ENCODE results near the gene PIN4.
"Not testable (repeated sequence)": the region's sequence is repeated elsewhere in the genome, so short reads cannot be mapped to it uniquely, and the experiment has no call there.

Gene PIN4

DNA sequence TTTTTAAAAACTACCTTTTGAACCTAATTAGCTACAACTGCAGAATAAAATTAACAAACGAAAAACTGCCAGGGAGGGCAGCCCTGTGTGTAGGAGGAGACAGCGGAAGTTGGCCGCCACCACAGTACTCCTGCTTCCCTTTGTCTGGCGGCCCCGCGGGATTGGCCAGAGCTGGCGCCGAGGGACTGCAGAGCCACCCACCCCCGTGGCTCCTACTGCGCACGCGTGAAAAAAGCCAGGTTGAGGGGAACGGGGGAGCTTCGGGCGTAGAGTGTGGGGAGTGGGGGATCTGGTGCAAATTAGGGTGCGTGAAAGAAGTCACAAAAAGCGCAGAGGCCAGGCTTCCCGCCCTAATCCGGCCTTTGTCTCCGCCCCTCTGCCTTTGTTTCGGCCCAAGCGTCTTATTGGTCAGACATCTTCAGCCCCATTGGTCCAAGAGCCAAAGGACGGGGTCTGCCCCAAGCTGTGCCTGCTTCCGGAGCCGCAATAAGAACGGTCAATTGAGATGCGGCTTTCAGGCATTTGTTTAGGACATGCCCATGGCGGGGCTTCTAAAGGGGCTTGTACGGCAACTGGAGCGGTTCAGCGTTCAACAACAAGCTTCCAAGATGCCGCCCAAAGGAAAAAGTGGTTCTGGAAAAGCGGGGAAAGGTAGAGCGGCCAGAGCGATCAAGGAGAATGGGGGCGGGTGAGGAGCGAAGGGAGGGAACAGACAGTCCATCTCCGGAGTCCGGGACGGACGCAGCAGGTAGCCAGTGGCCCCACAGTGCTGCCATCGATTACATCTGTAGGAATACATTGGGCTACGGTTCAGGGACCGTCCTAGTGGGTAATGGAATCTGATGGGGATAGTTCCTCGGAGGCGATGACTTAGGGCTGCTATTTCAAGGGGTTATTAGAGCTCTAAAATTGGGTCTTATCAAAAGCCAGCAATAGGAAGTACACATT lies at the start of gene PIN4:
PIN4 (plus strand) TSS at position 580 of the 948 bp plus-strand sequence; CDS start at position 609, 29 bp downstream.
- peak; percentile 67 for DNase-seq (ENCODE audit: low read depth, low spot score)

DNA sequence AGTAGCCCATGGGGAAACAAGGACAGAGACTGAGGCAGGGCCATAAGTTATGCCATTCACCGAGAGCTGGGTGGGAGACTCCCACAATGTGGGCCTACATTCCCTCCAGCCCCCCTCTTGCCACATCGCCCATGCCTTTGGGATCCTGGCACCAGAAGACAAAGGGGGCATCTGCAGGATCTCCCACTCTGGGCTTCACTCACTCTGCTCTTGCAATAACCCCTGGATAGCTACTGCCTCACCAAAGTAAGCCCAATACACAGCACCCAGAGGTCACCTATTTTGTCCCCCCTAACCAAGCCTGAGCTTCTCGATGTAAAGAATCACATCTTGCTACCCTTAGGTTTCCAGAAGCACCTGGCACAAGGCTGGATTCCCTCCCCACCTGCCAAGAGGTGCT lies 49.1 kb upstream of the PIN4 start:
- no peak for DNase-seq (ENCODE audit: low read depth, low spot score)

DNA sequence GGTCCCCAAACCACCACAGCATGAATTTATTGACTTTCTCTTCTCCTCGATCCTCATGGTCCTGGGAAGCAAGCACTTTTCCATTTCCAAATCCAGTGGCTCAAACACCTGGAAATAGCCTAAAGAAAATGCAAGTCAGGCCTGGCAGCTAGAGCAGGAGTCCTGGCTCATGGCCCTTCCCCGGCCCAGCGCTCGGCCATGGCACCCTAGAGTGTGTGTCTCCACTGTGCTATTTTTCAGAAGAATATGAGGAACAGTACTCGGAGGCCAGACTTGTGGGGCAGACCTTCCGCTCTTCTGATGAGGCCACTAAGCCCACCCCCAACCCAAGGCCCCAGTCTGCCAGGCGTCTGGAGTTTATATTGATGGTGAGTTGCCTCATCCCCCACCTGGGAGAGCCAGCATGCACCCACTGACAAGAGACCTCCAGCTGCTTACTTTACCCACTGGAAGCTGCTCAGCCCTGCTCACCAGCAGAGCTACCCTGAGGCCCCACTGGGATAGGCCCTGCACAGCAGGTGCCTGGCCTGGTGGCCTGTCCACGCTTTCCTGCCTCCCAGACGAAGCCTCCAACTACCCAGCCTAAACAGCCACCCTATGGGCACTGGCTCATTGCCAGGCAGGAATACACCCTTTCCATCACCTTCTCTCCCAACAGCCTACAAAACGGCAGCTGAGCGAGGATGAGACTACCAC lies 47.6 kb upstream of the PIN4 start:
- no peak for DNase-seq (ENCODE audit: low read depth, low spot score)

DNA sequence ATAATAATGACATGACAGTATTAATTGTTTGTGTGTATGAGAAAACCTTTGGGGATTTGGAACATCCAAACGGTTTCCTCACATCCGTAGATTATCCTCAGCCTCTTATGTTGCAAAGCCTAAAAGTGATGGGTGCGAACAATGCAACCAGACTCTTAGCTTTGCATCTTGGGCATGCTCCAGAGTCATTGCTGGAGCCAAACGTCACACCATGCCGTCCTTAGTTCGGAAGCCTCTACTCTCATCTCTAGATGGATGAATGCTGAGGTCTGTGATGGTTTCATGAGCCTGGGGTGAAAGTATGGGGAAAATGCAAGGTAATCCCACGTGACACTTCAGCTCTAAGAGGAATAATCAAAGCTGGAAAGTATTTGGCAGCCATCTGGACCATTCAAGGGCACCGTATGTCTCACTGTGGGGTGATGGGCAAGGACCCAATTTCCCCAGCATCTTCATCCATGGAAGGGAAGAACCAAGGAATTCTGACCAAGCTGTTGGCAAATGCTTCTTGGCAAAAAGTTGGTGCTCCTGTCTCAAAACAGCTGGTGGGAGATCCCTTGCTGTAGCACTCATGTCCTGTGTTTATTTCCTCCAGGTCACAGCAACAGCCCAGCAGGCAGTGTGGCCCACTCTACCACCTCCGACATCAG lies 43.6 kb upstream of the PIN4 start:
- DNase-seq (ENCODE audit: low read depth, low spot score), result no peak

DNA sequence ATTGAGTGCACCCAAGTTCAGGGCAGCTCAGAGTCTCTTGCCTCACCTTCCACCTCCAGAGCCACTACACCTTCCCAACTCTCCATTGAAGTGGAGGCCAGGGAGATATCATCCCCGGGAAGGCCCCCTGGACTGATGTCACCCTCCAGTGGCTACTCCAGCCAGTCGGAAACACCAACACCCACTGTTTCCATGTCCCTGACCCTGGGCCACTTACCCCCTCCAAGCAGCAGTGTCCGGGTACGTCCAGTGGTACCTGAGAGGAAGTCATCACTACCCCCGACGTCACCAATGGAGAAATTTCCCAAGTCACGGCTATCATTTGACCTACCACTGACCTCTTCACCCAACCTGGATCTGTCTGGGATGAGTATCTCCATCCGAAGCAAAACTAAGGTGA lies 42.0 kb upstream of the PIN4 start:
- no peak for DNase-seq (ENCODE audit: low read depth, low spot score)

DNA sequence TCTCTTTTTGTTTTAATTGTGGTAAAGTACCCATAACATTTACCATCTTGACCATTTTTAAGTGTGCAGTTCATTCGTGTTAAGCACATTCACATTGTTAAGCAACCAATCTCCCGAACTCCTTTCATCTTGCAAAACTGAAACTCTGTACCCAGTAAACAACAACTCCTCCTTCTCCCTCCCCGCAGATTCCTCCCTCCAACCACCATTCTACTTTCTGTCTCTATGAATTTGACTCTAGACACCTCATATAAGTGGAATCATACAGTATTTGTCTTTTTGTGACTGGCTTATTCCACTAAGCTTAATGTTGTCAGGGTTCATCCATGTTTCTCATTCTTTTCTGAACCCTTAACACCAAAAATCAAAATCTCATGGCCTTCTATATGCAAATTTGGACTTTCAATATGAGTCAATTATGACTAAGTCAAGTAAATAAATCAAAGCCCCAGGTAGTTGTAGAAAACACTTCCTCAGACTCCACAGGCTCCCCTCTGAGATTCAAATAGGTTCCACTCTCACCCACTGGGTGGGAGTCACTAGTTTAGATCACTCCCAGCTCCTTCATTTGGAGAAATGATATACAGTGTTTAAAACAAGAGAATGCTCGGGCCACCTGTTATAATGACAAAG lies 40.1 kb upstream of the PIN4 start:
- no peak for DNase-seq (ENCODE audit: low read depth, low spot score)

DNA sequence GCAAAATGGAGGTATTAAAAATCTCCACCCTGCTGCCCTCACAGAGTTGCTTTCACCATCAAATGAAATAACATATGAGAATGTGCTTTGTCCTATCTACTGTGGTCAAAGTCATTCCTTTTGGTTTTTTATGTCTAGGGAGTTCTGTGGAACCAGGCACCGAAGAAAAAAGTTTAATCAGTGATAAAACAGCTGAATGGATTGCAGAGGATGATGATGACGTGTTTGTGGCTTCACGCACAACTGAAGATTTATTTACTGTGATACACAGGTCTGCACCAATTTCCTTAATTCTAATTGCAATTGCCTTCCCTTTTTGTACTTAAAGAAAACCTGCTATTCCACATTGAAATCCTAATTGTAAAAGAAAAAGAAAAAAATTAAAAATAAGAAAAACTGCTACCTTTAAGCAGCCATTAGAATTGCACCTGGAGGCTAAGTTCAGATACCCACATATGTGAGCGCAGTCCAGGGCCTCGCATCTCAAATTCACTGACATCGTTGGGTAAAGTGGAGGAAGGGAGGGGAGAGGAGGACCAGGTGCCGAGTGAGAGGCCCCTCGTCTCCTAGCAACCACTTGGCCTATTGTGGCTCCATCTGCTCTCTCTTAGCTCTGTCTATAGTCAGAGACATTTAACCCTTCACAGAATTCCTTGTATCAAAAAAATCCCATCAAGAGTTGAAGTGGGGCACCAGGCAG lies 39.3 kb upstream of the PIN4 start:
- no peak for DNase-seq (ENCODE audit: low read depth, low spot score)

DNA sequence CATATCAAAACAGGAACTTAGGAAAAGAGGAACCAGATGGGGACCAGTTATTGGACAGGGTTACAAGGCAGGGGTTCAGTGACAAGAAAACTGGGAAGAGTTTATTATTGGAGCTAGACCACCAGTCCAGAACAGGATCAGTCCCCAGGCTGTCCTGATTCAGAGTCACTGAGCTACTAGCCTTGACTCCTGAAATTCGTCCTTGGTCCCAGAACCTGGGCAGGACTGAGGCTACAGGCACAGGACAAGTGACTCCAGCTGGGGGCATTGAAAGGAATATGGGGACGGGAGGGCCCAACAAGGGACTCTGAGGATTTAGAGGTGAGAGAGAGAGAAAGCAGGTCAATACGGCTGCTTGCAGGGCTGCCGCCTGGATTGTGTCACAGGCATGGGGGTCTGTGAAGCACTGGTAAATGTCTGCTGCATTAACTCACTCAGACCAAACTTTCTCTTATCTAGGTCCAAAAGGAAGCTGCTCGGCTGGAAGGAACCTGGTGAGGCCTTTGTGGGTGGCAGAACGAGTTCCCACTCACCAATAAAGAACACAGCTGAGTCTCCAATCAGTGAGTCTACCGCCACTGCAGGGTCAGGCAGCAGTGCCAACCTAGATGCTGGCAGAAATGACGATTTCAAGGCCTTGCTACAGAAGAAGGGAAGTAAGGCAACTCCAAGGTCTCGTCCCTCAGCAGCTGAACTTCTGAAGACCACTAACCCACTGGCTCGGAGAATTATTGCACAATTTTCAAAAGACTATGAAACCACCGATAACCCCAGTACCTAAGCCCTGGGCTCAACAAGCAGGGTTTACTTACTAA lies 38.6 kb upstream of the PIN4 start:
- DNase-seq (ENCODE audit: low read depth, low spot score), result no peak

DNA sequence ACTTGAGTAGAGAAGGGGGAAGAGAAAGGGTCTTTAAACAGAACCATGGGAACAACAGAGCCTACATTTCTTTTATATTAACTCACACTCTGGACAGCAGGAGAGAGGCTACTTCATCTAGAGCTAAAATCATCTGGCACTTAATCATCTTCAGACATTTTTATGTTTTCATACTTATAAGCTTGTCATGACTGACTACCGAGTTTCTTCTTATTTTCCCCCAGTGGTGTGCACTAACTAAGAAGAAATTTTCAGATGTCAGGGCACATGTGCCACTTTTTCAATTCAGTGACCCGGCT lies 38.0 kb upstream of the PIN4 start:
- DNase-seq (ENCODE audit: low read depth, low spot score), result no peak

DNA sequence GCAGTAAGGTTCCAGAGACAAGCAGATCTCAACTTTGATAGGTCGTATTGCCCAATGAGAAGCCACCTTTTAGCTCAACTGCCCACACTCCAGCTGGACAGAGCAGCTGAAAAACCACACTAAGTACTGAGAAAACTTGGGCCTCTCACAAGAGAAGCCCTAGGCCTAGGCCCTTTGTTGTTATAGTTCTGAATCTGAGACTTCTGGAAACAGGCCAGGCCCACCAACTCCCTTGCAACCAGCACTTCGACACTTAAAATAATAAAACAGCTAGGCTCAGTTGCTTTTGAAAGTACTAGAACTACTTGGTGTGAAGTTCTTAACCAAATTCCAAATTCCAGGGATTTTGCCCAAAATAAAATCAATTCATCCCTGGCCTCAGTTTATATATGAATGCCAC lies 36.4 kb upstream of the PIN4 start:
- no peak for DNase-seq (ENCODE audit: low read depth, low spot score)

DNA sequence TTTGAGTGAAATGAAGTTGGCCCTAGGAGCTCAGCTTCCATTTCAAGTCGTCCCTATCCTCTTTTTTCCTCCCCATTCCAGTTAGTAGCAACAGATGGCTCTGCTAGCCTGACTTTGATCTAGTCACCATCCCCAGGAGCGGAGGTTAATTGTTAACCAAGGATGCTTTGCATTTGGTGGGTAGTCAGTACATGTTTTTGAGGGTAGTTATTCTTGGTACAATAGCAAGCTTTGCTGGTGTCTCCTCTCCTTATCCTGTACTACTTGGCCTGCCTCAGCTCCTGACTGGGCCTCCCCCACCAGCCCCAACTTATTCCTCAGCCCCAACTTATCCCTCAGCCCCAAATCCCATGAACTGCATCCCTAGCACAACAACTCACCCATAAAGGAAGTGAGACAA lies 35.0 kb upstream of the PIN4 start:
- DNase-seq (ENCODE audit: low read depth, low spot score), result no peak

DNA sequence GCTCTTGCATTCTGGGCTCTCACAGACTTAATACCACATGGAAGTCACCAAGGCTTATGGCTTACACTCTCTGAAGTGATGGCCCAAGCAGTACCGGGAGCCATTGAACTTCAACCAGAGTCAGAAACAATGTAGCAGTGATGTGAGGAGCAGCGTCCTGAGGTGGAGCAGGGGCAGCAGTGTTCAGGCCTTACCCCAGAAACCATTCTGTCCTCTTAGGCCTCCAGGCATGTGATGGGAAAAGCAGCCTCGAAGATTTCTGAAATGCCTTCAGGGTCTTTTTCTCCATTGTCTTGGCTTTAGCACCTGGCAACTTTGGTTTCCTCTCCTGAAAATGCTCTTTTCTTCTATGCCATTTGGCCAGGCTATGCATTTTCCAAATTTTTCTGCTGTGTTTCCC lies 22.8 kb upstream of the PIN4 start:
- DNase-seq (ENCODE audit: low read depth, low spot score), result no peak

DNA sequence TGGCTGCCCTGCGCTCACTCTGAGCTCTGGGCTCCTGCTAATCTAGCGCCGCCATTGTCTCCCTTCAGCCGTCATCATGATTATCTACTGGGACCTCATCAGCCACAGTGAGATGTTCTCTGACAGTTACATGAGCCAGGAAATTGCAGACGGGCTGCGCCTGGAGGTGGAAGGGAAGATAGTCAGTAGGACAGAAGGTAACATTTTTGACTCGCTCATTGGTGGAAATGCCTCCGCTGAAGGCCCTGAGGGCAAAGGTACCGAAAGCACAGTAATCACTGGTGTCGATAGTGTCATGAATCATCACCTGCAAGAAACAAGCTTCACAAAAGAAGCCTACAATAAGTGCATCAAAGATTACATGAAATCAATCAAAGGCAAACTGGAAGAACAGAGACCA lies 21.8 kb upstream of the PIN4 start:
- DNase-seq (ENCODE audit: low read depth, low spot score), result no peak

DNA sequence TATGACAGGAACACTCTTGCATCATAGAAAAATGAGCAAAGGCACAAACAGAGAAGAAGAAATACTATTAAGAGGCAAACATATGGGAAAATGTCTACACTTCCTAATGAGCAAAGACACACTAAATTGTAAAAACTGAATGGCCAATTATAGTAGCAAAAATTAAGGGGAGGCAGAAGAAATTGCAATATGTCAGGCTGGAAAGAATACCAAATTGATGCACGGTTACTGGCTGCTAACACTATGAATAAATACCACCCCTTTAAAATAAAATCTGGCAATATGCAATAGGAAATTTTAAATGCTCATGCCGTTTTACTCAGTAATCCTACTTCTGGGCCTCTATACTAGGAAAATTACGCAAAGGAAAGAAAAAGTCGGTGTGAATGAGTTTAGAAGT lies 16.0 kb upstream of the PIN4 start:
- DNase-seq (ENCODE audit: low read depth, low spot score), result no peak

DNA sequence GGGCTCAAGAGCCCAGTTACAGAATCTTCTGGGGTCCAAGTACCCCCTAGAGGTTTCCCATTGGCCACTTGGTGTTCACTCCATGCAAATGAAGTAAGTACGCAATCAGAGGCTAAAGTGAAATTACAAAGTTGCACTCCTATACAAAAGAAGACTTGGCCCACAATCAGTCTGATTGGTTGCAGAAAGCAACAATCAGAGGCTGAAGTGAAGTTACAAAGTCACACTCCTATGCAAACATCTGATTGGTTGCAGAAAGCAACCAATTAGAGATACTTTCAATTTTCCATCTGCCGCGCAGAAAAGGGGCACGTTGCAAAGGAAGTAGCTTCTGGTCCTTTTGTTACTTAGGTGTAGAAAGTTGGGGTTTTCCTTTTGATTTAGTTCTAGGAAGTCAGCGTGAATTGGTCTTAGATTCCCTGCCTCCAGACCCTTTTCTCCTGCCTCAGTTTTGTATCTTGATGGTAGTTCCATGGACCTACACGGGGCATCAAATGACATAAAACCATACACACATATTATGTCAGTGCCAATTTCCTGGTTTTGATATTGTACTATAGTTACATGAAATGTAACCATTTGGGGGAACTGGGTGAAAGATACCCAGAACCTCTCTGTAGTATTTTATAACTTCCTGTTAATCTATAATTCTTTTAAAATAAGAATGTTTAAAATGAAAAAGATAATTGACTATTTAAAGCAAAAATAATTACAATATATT lies 12.4 kb upstream of the PIN4 start:
- DNase-seq (ENCODE audit: low read depth, low spot score), result peak; percentile 6

DNA sequence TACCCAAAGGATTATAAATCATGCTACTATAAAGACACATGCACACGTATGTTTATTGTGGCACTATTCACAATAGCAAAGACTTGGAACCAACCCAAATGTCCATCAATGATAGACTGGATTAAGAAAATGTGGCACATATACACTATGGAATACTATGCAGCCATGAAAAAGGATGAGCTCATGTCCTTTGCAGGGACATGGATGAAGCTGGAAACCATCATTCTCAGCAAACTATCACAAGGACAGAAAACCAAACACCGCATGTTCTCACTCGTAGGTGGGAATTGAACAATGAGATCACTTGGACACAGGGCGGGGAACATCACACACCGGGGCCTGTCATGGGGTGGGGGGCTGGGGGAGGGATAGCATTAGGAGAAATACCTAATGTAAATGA lies 5.3 kb upstream of the PIN4 start:
- not testable (repeated sequence) for DNase-seq (ENCODE audit: low read depth, low spot score)

DNA sequence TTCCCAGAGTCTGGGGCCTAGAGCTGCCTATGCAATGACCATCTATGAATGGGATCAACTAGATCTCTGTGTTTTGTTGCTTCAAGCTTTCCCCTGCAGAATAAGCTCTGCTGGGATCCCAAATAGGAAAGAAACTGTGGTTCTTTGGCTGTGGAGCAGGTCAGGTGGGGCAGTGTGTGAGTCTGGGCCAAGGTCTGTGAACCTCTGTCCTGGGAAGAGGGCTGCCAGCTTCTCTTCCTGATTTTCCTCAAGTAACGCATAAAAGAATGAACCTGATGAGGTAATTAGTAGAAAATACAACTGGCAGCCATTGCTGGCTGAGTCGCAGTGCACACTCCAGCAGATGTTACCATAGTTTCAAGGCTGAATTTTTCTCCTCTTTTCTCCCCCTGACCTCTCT lies 4.6 kb upstream of the PIN4 start:
- DNase-seq (ENCODE audit: low read depth, low spot score), result no peak

DNA sequence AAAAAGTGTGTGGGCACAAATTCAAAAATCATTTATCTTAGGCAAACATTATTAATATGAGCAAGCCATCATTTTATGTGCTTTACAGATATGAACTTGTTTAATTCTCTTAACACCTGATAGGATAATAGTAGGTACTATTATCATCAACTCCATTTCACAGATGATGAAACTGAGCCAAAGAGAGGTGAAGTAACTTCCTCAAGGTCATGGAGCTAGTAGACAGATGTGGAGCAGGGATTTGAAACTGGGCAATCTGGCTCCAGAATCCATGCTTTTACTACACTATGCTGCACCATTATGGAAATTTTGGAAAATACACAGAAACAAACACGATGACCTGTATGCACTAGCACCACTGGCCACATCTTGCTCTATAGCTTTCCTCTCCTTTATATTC lies 1.0 kb upstream of the PIN4 start:
- DNase-seq (ENCODE audit: low read depth, low spot score), result no peak

DNA sequence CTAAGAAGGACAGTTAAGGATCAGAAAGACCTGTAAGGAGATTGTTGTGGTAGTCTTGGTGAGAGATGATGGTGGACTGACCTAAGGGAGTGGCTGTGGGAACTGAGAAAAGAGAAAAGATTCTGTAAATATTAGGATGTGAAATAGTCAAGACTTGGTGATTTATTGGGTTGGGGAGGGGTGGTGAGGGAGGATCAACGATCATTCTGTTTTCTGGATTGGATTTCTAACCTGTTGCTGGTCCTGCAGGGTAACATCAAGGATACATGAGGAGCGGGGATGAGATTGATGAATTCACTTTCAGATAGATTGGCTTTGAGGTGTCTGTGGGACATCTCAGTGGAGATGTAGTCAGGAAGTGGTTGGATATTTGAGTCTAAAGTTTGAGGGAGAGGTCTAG lies 1.4 kb downstream of the PIN4 start:
- DNase-seq (ENCODE audit: low read depth, low spot score), result no peak

Measured in activated CD4-positive, CD25-positive, alpha-beta regulatory T cell treated with anti-CD3 and anti-CD28 coated beads, Interleukin-2, amount 50 U/mL, for 16 hours (primary cell).